HG02852 (cell line): ENCODE data around the gene PDF.

Experiments
- ATAC-seq: cut with Tn5 transposase; IDR thresholded peaks from one replicate; pipeline ENCODE4 v1.9.1; 2021; ENCODE audit warnings: mild to moderate bottlenecking, moderate library complexity; ENCODE audit not compliant: unreplicated experiment

Gene PDF

DNA sequence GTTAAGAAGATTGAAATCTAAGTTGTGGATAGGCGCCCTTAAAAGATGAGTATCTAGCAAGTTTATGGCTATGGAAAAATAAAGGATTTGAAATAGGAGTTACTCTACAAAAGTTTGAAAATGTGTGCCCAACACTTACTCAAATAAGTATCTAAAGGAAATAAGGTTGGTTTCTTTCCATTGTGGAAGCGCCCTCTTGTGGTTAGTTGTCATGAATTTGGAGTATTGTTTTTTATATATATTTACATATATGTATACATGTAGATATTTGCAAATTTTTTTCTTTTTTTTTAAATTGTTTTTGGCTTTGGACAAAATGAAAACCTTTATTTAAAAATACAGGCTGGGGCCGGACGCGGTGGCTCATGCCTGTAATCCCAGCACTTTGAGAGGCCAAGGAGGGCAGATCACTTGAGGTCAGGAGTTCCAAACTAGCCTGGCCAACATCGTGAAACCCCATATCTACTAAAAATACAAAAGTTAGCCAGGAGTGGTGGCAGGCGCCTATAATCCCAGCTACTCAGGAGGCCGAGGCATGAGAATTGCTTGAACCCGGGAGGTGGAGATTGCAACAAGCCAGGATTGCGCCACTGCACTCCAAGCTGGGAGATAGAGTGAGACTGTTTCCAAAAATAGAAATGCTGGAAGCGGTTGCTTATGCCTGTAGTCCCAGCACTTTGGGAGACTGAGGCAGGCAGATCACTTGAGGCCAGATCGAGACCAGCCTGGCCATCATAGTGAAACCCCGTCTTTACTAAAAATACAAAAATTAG lies 43.3 kb downstream of the PDF start:
- ATAC-seq = no peak

DNA sequence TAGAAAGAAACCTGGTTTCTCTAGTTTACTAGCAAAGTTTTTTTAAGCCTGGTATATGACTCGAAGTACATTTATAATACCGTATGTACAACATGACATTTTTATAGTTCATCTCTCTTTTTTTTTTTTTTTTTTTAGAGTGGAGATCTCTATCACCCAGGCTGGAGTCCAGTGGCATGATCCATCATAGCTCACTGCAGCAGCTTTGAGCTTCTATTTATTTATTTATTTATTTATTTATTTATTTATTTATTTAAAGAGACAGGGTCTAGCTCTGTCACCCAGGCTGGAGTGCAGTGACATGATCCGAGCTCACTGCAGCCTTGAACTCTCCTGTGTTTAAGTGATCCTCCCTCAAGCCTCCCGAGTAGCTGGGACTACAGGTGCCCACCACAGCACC lies 45.1 kb downstream of the PDF start:
- no peak for ATAC-seq

DNA sequence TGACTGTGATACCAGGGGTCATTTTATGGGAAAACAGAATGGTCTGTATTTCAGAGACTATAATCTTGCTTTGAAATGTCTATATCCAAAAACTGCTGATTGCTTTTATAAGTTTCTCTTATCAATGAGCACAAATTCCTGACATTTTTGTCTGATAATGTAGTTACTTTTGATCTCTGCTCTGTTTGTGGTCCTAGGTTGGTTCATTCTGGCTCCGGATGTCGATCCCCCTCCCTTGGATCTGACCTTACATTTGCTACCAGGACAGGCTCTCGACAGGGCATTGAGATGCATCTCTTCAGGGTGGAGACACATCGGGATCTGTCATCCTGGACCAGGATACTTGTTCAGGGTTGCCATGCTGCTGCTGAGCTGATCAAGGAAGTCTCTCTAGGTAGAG lies 46.5 kb downstream of the PDF start:
- no peak for ATAC-seq

DNA sequence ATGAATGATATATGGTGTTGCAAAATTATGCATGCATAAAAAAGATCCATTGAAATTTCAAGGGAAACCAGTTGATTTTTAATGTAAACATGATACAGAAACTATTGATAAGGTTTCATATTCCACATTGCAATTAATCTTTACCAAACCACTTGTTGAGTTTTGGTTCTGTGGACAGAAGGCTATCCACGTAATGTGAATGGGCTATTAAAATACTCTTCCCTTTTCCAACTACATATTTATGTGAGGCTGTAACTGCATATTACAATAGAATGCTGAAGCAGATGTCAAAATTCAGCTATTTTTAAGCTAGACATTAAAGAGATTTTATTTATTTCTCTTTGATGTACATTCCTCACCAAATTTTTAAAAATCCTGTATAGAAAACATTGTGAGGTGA lies 53.0 kb downstream of the PDF start:
- no peak for ATAC-seq
